ENCODE results near the gene AFMID.

Gene AFMID

DNA sequence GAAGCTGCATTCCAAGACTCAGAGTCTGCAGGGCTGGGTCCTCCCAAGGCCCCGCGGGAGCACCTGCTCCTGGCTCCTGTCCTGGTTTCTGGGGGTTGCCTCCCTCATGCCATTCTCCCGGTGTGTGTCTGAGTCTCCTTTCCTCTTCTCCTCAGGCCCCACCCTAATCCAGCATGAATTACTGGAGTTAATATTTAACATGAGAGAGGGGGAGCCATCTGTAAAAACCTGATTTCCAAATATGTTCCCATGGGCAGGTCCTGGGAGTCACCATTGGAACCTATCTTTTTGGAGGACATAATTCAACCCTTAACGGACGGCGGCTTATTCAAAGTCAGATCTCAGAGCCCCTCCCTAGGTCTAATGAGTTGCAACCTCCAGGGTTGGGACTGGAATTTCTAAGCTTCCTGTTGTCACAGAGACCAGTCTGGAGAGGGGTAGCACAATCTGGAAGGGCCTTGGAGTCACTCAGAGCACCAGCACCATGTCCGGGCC is 35.6 kb upstream of the AFMID start:
- no peaks in the 10 kb centered on the region for H3K4me1 ChIP-seq
- H3K27me3 ChIP-seq = peaks cover 0 to 4% of the 10 kb centered on the region in 2 donors
- H3K36me3 ChIP-seq = no peaks in the 10 kb centered on the region
- intact Hi-C loops (cut with DNase I; ENCODE audit: low total_unique reads) = no loop called here
- H3K4me3 ChIP-seq = no peak overlapping the region
- H3K27ac ChIP-seq = no peak overlapping the region
- TF ChIP-seq CTCF (IDR thresholded peaks at IDR 0.05) = no peak
- DNase-seq = no peak
- no peaks in the 10 kb centered on the region for H3K9me3 ChIP-seq

GRCh38 chr17:78154903-78155811 is 32.0 kb upstream of the AFMID start:
- DNase-seq = no peak
- no peak overlapping the region for H3K4me3 ChIP-seq
- no peak for TF ChIP-seq CTCF (IDR thresholded peaks at IDR 0.05)
- intact Hi-C loops (cut with DNase I; ENCODE audit: low total_unique reads) = no loop called here
- H3K27me3 ChIP-seq = no peaks in the 10 kb centered on the region
- no peak overlapping the region for H3K27ac ChIP-seq
- no peaks in the 10 kb centered on the region for H3K36me3 ChIP-seq
- H3K9me3 ChIP-seq = no peaks in the 10 kb centered on the region
- H3K4me1 ChIP-seq = no peaks in the 10 kb centered on the region

- H3K27me3 ChIP-seq = no peaks in the 10 kb centered on the region
- H3K9me3 ChIP-seq = no peaks in the 10 kb centered on the region
- DNase-seq = no peak
- no peak overlapping the region for H3K4me3 ChIP-seq
- no peak overlapping the region for H3K27ac ChIP-seq
- H3K4me1 ChIP-seq = no peaks in the 10 kb centered on the region
- TF ChIP-seq CTCF (IDR thresholded peaks at IDR 0.05) = no peak
- H3K36me3 ChIP-seq = no peaks in the 10 kb centered on the region
- intact Hi-C loops (cut with DNase I; ENCODE audit: low total_unique reads) = no loop called here
Measured at GRCh38 chr17:78159575-78160158, 27.5 kb upstream of the AFMID start.

DNA sequence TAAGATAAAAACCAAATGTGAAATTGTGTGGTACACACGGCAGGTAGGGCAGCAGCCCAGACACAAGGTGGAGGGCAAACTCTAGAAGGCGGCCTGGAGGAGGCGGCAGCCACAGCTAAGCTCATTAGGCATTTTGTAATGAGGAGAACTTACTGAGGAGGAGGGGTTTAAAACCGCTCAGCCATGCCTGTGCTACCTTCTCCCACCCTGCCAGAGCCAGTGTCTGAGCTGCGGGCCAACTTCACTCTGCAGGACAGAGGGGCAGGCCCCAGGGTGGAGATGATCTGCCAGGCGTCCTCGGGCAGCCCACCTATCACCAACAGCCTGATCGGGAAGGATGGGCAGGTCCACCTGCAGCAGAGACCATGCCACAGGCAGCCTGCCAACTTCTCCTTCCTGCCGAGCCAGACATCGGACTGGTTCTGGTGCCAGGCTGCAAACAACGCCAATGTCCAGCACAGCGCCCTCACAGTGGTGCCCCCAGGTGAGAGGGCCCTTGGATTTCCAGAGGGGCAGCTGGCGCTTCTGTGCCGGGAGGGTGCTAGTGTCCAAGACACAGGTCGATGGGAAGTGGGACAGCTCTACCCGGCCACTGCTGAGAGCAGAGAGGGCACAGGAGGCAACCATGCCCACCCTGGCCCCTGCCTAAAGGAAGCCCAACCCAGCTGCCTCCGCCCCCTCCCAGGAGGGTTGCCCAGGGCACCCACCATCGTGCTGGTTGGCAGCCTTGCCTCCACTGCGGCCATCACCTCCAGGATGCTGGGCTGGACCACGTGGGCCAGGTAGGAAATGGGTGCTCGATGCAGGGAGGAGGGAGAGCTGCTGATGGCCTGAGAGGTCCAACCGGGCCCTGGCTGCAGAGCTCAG is 23.0 kb upstream of the AFMID start:
- H3K27ac ChIP-seq = no peak overlapping the region
- no peaks in the 10 kb centered on the region for H3K27me3 ChIP-seq
- H3K4me3 ChIP-seq = no peak overlapping the region
- DNase-seq = no peak
- H3K4me1 ChIP-seq = peaks cover 0 to 6% (median 5%) of the 10 kb centered on the region in 4 donors
- no peak for TF ChIP-seq CTCF (IDR thresholded peaks at IDR 0.05)
- H3K36me3 ChIP-seq = no peaks in the 10 kb centered on the region
- intact Hi-C loops (cut with DNase I; ENCODE audit: low total_unique reads) = no loop called here
- H3K9me3 ChIP-seq = no peaks in the 10 kb centered on the region

GRCh38 chr17:78164748-78165607 is 22.2 kb upstream of the AFMID start:
- H3K4me1 ChIP-seq = peaks cover 0 to 14% (median 13%) of the 10 kb centered on the region in 4 donors
- H3K36me3 ChIP-seq = peaks cover 0 to under 1% (median 0%) of the 10 kb centered on the region in 3 donors
- TF ChIP-seq CTCF (IDR thresholded peaks at IDR 0.05) = no peak
- DNase-seq = no peak
- no peaks in the 10 kb centered on the region for H3K27me3 ChIP-seq
- no peak overlapping the region for H3K4me3 ChIP-seq
- intact Hi-C loops (cut with DNase I; ENCODE audit: low total_unique reads) = no loop called here
- H3K27ac ChIP-seq = no peak overlapping the region
- no peaks in the 10 kb centered on the region for H3K9me3 ChIP-seq

All from tibial artery (tissue), 4 donors.